Measurements from ENCODE around the gene DOCK4.

DNA sequence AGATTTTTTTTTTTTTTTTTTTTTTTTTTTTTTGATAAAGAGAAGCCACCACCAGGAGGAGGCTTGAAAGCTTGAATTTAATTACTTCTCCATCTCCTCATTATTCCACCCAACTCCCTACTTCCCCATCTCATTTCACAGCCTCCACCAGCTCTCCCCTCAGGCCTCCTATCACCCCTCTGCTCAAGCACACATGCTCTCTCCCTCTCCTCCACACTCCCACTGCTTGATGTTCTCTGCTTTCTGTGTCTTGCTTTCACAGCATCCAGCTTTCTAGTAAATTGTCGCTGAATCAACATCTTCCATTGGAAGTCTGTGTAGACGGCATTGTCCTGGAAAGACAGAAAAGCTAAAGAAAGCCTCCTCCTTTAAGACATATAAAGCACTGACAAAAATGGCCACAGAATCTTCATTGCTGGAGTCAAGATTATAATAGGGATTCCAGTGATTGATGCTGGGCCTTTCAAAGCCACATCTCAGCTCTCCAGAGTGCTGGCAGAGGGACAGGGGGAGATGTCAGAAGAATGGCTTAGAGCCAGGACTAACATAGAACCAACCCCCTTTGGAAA lies 58.3 kb downstream of the DOCK4 start:
- TF ChIP-seq POLR2AphosphoS5 (IDR thresholded peaks at IDR 0.05), result no peak
- no peak for TF ChIP-seq POLR2A (IDR thresholded peaks at IDR 0.05)
- TF ChIP-seq, protein P1, sequence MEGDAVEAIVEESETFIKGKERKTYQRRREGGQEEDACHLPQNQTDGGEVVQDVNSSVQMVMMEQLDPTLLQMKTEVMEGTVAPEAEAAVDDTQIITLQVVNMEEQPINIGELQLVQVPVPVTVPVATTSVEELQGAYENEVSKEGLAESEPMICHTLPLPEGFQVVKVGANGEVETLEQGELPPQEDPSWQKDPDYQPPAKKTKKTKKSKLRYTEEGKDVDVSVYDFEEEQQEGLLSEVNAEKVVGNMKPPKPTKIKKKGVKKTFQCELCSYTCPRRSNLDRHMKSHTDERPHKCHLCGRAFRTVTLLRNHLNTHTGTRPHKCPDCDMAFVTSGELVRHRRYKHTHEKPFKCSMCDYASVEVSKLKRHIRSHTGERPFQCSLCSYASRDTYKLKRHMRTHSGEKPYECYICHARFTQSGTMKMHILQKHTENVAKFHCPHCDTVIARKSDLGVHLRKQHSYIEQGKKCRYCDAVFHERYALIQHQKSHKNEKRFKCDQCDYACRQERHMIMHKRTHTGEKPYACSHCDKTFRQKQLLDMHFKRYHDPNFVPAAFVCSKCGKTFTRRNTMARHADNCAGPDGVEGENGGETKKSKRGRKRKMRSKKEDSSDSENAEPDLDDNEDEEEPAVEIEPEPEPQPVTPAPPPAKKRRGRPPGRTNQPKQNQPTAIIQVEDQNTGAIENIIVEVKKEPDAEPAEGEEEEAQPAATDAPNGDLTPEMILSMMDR (IDR thresholded peaks at IDR 0.05), result no peak
